ENCODE results near the gene ZBTB45.
"Not testable (repeated sequence)": the region's sequence is repeated elsewhere in the genome, so short reads cannot be mapped to it uniquely, and the experiment has no call there.

ZBTB45 gene

GRCh38 chr19:58554494-58555368, 35.1 kb upstream of the ZBTB45 start, which contains the start of gene CHMP2A:
Gene CHMP2A, minus strand, starts transcription at chr19:58555105. Its CDS starts 893 bp downstream, at chr19:58554212.
- peak; percentile 99 for DNase-seq

DNA sequence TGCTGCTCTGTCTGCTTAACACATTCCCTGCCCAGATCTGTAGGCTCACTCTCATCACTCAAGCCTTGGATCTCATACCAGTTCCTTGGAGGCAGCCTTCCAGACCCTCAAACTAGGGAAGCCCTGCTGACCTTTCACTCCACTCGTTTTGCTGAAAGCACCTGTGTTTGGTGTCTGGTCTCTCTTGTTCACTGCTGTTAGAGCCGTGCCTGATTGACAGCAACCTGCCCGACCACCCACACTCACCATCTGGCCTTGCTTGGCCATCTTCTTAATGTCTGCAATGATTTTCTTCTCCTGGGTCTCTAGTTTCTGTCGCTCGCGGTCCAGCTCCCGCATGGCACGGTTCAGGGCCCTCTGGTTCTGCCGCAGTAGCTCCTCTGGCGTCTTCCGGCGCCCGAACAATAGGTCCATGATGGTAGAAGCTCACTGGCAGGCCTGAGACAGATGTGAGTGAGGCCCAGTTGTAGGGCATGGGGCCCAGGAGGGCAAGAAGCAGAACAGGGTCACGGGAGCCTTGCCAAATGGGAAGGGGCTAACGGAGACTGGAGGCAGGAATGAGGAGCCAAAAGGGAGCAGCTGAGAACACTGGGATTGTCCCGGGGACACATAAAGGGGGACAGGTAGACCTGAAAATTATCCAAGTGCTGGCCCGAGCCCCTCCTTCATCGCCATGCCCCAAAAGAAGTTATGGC, 34.3 kb upstream of the ZBTB45 start:
- DNase-seq: no peak

GRCh38 chr19:58552655-58553054, 33.0 kb upstream of the ZBTB45 start:
- DNase-seq: no peak

- no peak for DNase-seq
Measured at GRCh38 chr19:58551577-58552471, 32.2 kb upstream of the ZBTB45 start.

DNA sequence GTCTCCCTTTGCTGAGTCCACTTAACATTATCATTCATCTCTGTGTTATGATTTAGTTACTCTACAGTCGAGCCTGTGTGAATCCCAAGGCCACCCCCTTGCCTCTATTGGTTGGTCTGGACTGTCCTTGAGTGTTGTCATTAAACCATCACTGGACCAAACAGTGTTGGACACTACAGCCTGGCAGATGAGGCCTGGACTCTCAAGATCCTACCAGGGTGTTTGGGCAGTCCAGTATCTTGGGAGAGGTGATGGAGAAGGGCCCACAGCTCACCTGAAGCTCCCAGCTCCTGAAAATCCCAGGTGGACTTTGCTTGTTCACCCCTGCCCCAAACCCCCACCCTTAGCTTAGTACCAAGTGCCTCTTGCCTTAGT, 31.5 kb upstream of the ZBTB45 start:
- no peak for DNase-seq

GRCh38 chr19:58550362-58551122, 30.9 kb upstream of the ZBTB45 start:
- DNase-seq: no peak

DNA sequence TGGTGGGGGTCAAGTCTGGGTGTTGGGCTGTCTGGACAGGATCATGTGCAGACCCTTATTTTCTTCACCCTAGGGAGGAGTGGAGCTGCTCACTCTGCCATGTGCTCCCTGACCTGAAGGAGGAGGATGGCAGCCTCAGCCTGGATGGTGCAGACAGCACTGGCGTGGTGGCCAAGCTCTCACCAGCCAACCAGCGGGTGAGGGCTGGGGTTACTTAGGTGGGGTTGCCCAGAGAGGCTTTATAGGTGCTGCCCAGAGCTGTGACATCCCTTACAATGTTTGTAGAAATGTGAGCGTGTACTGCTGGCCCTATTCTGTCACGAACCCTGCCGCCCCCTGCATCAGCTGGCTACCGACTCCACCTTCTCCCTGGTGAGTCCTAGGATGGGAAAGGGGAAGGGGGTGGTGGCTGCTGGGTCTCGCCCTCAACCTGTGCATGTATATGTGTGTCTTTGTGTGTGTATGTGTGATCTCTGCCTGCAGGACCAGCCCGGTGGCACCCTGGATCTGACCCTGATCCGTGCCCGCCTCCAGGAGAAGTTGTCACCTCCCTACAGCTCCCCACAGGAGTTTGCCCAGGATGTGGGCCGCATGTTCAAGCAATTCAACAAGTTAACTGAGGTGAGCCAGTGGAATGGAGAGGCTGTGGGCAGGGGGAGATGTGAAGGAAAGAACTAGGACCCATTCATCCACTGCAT, 30.2 kb upstream of the ZBTB45 start:
- DNase-seq: no peak

GRCh38 chr19:58548859-58549663, 29.5 kb upstream of the ZBTB45 start:
- no peak for DNase-seq

- no peak for DNase-seq
Measured at GRCh38 chr19:58547323-58548312, 28.0 kb upstream of the ZBTB45 start.

DNA sequence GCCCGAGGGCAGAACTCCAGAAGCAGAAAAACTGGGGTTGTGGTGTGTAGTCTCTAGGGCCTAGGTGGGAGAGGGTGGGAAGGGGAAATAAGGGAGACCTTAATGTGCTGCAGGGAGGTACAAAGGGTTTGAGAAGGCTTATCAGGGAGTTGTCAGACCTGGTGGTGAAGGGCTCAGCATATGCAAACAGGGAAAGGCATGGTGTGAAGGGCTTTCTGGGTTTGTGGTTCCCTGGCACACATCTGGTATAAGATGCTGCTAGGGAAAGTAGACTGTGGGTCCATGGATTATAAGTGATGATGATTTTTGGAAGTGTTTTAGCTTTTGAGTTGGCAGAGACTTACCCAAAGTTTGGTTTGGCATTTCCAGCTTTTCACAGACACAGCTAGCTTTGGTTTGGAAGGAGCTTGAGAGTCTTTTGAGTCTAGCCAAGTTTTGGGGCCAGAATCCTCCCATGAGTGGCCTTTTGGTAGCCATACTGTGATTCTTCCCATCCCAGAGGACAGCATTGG, 26.5 kb upstream of the ZBTB45 start:
- no peak for DNase-seq

DNA sequence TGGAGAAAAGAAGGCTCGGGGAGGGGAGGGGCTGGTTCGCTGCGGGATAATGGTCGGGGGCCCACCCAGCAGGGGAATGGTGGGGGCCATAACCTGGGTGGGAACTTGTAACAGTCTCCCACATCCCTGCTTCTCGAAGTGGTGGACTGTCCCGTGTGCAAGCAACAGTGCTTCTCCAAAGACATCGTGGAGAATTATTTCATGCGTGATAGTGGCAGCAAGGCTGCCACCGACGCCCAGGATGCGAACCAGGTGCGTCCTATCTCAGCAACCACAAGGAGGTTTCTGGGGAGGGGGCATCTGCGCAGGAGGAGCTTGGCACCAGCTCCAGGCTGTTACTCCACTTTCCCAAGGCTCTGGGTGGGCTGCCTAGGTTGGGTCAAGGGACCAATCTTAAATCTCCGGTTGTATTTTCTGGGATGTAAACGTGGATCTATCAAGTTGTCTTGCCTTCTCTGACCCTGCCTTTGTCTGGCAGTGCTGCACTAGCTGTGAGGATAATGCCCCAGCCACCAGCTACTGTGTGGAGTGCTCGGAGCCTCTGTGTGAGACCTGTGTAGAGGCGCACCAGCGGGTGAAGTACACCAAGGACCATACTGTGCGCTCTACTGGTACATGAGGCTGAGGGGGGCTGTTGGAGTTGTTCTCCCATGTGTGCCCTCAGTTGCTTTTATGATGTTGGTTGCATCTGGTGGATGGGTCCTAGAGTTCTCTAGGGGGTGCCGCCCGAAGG, 25.8 kb upstream of the ZBTB45 start:
- DNase-seq: no peak

- DNase-seq: peak; percentile 75
Measured at GRCh38 chr19:58544591-58545285, 25.1 kb upstream of the ZBTB45 start.

DNA sequence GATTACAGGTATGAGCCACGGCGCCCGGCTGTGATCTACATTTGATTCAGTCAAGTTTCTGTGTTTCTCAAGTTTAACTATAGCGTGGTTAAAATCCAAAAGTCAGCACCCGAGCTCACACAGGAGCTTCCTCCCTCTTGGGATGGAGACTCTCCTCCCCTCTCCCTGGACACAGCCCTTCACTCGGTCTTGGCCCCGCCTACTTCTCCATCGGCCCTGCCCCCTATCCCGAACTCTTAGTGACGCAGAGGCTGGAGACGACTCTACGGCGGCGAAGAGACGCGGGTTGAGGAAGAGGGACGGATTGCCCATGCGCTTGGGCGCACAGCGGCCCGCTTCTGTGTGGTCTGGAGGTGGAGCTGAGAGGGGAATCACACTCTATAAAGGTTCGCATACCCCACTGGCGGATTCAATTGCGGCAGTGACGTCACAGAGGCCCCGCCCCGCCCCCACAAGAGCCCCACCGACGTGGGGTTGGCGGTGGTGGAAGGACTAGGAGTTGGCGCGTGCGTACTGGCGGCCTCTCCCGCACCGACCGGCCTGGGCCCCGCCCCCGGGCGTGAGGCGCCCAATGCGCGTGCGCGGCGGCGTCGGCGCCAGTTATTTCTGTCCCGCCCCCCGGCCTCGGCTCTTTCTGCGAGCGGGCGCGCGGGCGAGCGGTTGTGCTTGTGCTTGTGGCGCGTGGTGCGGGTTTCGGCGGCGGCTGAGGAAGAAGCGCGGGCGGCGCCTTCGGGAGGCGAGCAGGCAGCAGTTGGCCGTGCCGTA, 24.4 kb upstream of the ZBTB45 start, which contains the start of gene TRIM28:
Gene TRIM28 (plus strand): TSS at position 239 of the 765 bp plus-strand sequence. CDS start 694 bp downstream, outside the sequence.
- peak; percentile 100 for DNase-seq

DNA sequence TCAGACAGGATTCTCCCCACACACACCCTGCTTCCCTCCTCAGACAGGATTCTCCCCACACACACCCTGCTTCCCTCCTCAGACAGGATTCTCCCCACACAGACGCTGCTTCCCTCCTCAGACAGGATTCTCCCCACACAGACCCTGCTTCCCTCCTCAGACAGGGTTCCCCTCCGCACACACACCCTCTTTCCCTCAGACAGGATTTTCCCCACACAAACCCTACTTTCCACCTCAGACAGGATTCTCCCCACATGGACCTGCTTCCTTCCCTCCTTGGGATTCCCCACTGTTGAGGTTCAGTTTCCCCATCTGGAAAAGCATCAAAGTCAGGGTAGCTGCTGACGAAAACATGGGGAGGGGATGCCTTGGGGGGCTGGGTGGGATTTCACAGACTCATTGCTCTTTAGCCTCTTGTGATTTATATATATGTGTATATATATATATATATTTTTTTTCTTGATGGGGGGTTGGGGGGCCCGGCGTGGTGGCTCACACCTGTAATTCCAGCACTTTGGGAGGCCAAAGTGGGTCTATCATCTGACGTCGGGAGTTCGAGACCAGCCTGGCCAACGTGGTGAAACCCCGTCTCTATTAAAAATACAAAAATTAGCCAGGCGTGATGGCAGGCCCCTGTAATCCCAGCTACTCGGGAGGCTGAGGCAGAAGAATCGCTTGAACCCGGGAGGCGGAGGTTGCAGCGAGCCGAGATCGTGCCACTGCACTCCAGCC, 23.2 kb upstream of the ZBTB45 start:
- DNase-seq: not testable (repeated sequence)

- DNase-seq: not testable (repeated sequence)
Measured at GRCh38 chr19:58539169-58539559, 19.6 kb upstream of the ZBTB45 start.

Measured in stimulated activated CD4-positive, alpha-beta T cell treated with anti-CD3 and anti-CD28 coated beads, Interleukin-15, amount 100 ng/mL, for 24 hours (primary cell).